Activated CD4-positive, alpha-beta T cell treated with anti-CD3 and anti-CD28 coated beads, Interleukin-2, Interleukin-4, amounts not matched to agents 100 ng/mL and 50 ng/mL, durations not matched to agents 16 hours and 8 hours (primary cell): ENCODE data around the gene NLK.
"Not testable (repeated sequence)": the region's sequence is repeated elsewhere in the genome, so short reads cannot be mapped to it uniquely, and the experiment has no call there.

ENCODE experiments used
- DNase-seq: peaks from one replicate; pipeline ENCODE4 v3.0.0-alpha.2; 2020; ENCODE audit warnings: low spot score

The NLK gene

GRCh38 chr17:28231624-28232023, 189.1 kb downstream of the NLK start:
- not testable (repeated sequence) for DNase-seq

GRCh38 chr17:28232966-28233870, 190.7 kb downstream of the NLK start:
- DNase-seq: peak; percentile 12

GRCh38 chr17:28233872-28234856, 191.7 kb downstream of the NLK start:
- not testable (repeated sequence) for DNase-seq

GRCh38 chr17:28235066-28235700, 192.7 kb downstream of the NLK start:
- not testable (repeated sequence) for DNase-seq

- not testable (repeated sequence) for DNase-seq
These were observed 193.7 kb downstream of the NLK start for GRCh38 chr17:28236033-28236653.

GRCh38 chr17:28238547-28239270, 196.2 kb downstream of the NLK start:
- DNase-seq: not testable (repeated sequence)

GRCh38 chr17:28239271-28239624, 196.8 kb downstream of the NLK start:
- DNase-seq: no peak

GRCh38 chr17:28240688-28241340, 198.3 kb downstream of the NLK start:
- DNase-seq: no peak

GRCh38 chr17:28242791-28243190, 200.3 kb downstream of the NLK start:
- no peak for DNase-seq

GRCh38 chr17:28243268-28243667, 200.8 kb downstream of the NLK start:
- DNase-seq: not testable (repeated sequence)

GRCh38 chr17:28244446-28244845, 202.0 kb downstream of the NLK start:
- DNase-seq: no peak
